Sigmoid colon (tissue), 4 donors: ENCODE data around the gene ZG16B.

Source experiments
- EP300 ChIP-seq, 4 donors: sonication (generic); formaldehyde crosslinking; IDR thresholded peaks; one replicate each; pipeline ENCODE4 v1.6.1; 2017; ENCODE audit warnings: antibody characterized with exemption in 4 of 4
- POLR2A ChIP-seq, 2 donors: fragments of 450-650 bp; IDR thresholded peaks; one replicate each; pipeline ENCODE4 v1.6.1; 2016; ENCODE audit warnings: antibody characterized with exemption in 2 of 2, mild to moderate bottlenecking in 2 of 2, moderate library complexity in 2 of 2
- POLR2AphosphoS5 ChIP-seq, 4 donors: sonication (generic); formaldehyde crosslinking; IDR thresholded peaks; one replicate each; pipeline ENCODE4 v1.6.1; 2017; ENCODE audit warnings: antibody characterized with exemption in 4 of 4
- TF ChIP-seq, protein P1 (sequence below), 4 experiments: fragments of 450-650 bp in 3 of 4; fragments of 200-600 bp in 1 of 4; IDR thresholded peaks; one replicate each; pipeline ENCODE4 v1.5.1; 2016 to 2019; ENCODE audit warnings: antibody characterized with exemption in 4 of 4, mild to moderate bottlenecking in 3 of 4, moderate library complexity in 2 of 4

DNA sequence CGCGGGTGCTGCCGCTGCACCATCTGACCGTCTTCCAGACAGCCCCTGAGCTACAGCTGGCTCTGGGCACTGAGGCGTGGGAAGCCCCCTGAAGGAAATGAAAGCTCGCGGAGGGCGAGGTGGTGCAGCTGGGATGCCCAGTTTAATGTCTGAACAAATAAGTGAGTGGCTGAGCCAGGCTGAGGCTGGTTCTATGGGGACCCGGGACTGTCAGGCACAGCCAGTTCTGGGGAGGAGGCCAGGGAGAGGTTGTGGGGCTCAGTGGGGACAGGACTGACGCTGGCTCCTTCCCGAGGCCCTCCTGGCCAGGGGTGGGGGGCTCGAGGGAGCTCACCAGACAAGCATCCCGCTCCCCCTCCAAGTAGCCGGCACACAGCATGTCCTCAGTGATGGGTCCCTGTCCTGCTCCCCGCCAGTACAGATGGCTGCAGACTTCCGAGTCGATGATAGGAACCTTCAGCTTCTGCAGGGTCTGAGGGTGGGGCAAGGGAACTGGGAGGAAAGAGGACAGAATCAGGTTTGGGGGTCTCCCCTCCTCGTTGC lies 23.5 kb downstream of the ZG16B start:
- TF ChIP-seq, protein P1, sequence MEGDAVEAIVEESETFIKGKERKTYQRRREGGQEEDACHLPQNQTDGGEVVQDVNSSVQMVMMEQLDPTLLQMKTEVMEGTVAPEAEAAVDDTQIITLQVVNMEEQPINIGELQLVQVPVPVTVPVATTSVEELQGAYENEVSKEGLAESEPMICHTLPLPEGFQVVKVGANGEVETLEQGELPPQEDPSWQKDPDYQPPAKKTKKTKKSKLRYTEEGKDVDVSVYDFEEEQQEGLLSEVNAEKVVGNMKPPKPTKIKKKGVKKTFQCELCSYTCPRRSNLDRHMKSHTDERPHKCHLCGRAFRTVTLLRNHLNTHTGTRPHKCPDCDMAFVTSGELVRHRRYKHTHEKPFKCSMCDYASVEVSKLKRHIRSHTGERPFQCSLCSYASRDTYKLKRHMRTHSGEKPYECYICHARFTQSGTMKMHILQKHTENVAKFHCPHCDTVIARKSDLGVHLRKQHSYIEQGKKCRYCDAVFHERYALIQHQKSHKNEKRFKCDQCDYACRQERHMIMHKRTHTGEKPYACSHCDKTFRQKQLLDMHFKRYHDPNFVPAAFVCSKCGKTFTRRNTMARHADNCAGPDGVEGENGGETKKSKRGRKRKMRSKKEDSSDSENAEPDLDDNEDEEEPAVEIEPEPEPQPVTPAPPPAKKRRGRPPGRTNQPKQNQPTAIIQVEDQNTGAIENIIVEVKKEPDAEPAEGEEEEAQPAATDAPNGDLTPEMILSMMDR (IDR thresholded peaks at IDR 0.05), result no peak
- TF ChIP-seq POLR2A (IDR thresholded peaks at IDR 0.05), result no peak
- TF ChIP-seq EP300 (IDR thresholded peaks at IDR 0.05), result no peak
- no peak for TF ChIP-seq POLR2AphosphoS5 (IDR thresholded peaks at IDR 0.05)
